Stimulated activated CD4-positive, alpha-beta T cell treated with anti-CD3 and anti-CD28 coated beads, Interleukin-1b, Interleukin-23, amount 100 ng/mL, for 24 hours (primary cell): ENCODE measurements around the gene NRROS.

ENCODE experiments used
- DNase-seq, 4 experiments: peaks; one replicate each; pipeline ENCODE4 v3.0.0-alpha.2; 2020; ENCODE audit warnings: low read depth in 4 of 4, low spot score in 1 of 4

Gene NRROS

GRCh38 chr3:196677353-196677752, 37.9 kb downstream of the NRROS start:
- no peak for DNase-seq

GRCh38 chr3:196677931-196678330, 38.4 kb downstream of the NRROS start:
- no peak for DNase-seq

GRCh38 chr3:196684548-196685407, 45.3 kb downstream of the NRROS start:
- peak; percentile 35 to 43 (median 40) for DNase-seq

GRCh38 chr3:196686436-196686835, 46.9 kb downstream of the NRROS start:
- DNase-seq, result no peak

- DNase-seq, result no peak
These were observed 48.9 kb downstream of the NRROS start for GRCh38 chr3:196688349-196688748.

GRCh38 chr3:196689941-196690660, 50.6 kb downstream of the NRROS start:
- DNase-seq, result no peak

- DNase-seq, result no peak
These were observed 51.9 kb downstream of the NRROS start for GRCh38 chr3:196691386-196691785.

GRCh38 chr3:196694202-196694638, 54.7 kb downstream of the NRROS start:
- DNase-seq, result no peak

GRCh38 chr3:196694941-196695848, 55.7 kb downstream of the NRROS start:
- no peak for DNase-seq

- DNase-seq, result no peak
These were observed 56.3 kb downstream of the NRROS start for GRCh38 chr3:196695849-196696226.

GRCh38 chr3:196697270-196697669, 57.8 kb downstream of the NRROS start:
- DNase-seq, result no peak

- DNase-seq, result no peak
These were observed 60.3 kb downstream of the NRROS start for GRCh38 chr3:196699749-196700148.

GRCh38 chr3:196700801-196701200, 61.3 kb downstream of the NRROS start:
- DNase-seq, result no peak

- no peak for DNase-seq
These were observed 66.8 kb downstream of the NRROS start for GRCh38 chr3:196706327-196706726.

GRCh38 chr3:196706731-196707130, 67.2 kb downstream of the NRROS start:
- DNase-seq, result no peak

GRCh38 chr3:196707566-196707965, 68.1 kb downstream of the NRROS start:
- DNase-seq, result no peak

- DNase-seq, result no peak
These were observed 69.0 kb downstream of the NRROS start for GRCh38 chr3:196708467-196708866.
